Measurements from ENCODE around the gene CEP128.

- peak; percentile 96 for TF ChIP-seq GATA2 (IDR thresholded peaks at IDR 0.05; ENCODE audit: low read depth, low read length)
- TF ChIP-seq GATA3 (IDR thresholded peaks at IDR 0.05; ENCODE audit: low read depth, low read length) = peak; percentile 92
These were observed 356.6 kb downstream of the CEP128 start for GRCh38 chr14:80584744-80585505.

Measured in SH-SY5Y (cell line).